Liver (tissue), 9 donors: ENCODE data around the gene RD3L. TPM values are rescaled to one million over a fixed set of nuclear protein-coding genes. Genes with fewer than 3 reads are reported as not detected.

ENCODE experiments used
- DNase-seq: peaks from one replicate; pipeline ENCODE4 v3.0.0-alpha.2; 2017; ENCODE audit warnings: low spot score
- H3K27ac ChIP-seq, 2 donors: one replicate each; pipeline ENCODE4 v1.7.0; 2013; ENCODE audit warnings: inconsistent platforms in 2 of 2, low read length in 2 of 2, control low read depth in 1 of 2, low read depth in 1 of 2, mild to moderate bottlenecking in 1 of 2
- H3K27me3 ChIP-seq, 4 donors: one replicate each; pipeline versions ENCODE4 v1.6.1 to v1.7.0; 2013; ENCODE audit warnings: low read length in 3 of 4, inconsistent platforms in 1 of 4, mild to moderate bottlenecking in 1 of 4, moderate library complexity in 1 of 4; ENCODE audit not compliant: control insufficient read depth in 4 of 4, insufficient read depth in 4 of 4
- H3K36me3 ChIP-seq, 4 donors: one replicate each; pipeline versions ENCODE4 v1.6.1 to v1.7.0; 2013; ENCODE audit warnings: low read length in 3 of 4, mild to moderate bottlenecking in 3 of 4, low read depth in 1 of 4, moderate library complexity in 1 of 4; ENCODE audit not compliant: control insufficient read depth in 4 of 4, insufficient read depth in 3 of 4
- H3K4me1 ChIP-seq, 4 donors: one replicate each; pipeline versions ENCODE4 v1.6.1 to v1.7.0; 2013; ENCODE audit warnings: low read length in 3 of 4, mild to moderate bottlenecking in 3 of 4, moderate library complexity in 1 of 4; ENCODE audit not compliant: control insufficient read depth in 4 of 4, insufficient read depth in 4 of 4
- H3K4me3 ChIP-seq, 3 donors: one replicate each; pipeline versions ENCODE4 v1.6.1 to v1.7.0; 2013; ENCODE audit warnings: low read length in 3 of 3, control low read depth in 1 of 3, low read depth in 1 of 3, mild to moderate bottlenecking in 1 of 3
- H3K9ac ChIP-seq, 2 donors: one replicate each; pipeline ENCODE4 v1.7.0; 2013; ENCODE audit warnings: low read length in 2 of 2, mild to moderate bottlenecking in 2 of 2, moderate library complexity in 2 of 2, control low read depth in 1 of 2, low read depth in 1 of 2
- H3K9me3 ChIP-seq, 4 donors: one replicate each; pipeline versions ENCODE4 v1.6.1 to v1.7.0; 2013; ENCODE audit warnings: low read length in 3 of 4; ENCODE audit not compliant: control insufficient read depth in 4 of 4
- EGR1 ChIP-seq, 2 donors: IDR thresholded peaks; 2 replicates each; pipeline ENCODE4 v1.6.1; 2016 to 2018; ENCODE audit warnings: antibody characterized with exemption in 2 of 2, low read depth in 2 of 2
- FOXA1 ChIP-seq: IDR thresholded peaks from 2 replicates; pipeline ENCODE4 v1.6.1; 2016; ENCODE audit warnings: antibody characterized with exemption
- FOXA2 ChIP-seq: IDR thresholded peaks from 2 replicates; pipeline ENCODE4 v1.6.1; 2016; ENCODE audit warnings: antibody characterized with exemption
- GABPA ChIP-seq, 2 donors: IDR thresholded peaks in 1 of 2; conservative IDR thresholded peaks in 1 of 2; 2 replicates each; pipeline ENCODE4 v1.6.1; 2016; ENCODE audit warnings: antibody characterized with exemption in 2 of 2, mild to moderate bottlenecking in 1 of 2, moderate library complexity in 1 of 2
- HNF4A ChIP-seq, 2 donors: conservative IDR thresholded peaks; 2 replicates each; pipeline ENCODE4 v1.6.1; 2016; ENCODE audit warnings: antibody characterized with exemption in 2 of 2, mild to moderate bottlenecking in 2 of 2
- HNF4G ChIP-seq: IDR thresholded peaks from 2 replicates; pipeline ENCODE4 v1.6.1; 2016; ENCODE audit warnings: antibody characterized with exemption
- NR2F2 ChIP-seq: IDR thresholded peaks from 2 replicates; pipeline ENCODE4 v1.6.1; 2016; ENCODE audit warnings: antibody characterized with exemption
- RAD21 ChIP-seq, 2 donors: IDR thresholded peaks; 2 replicates each; pipeline ENCODE4 v1.6.1; 2016; ENCODE audit warnings: antibody characterized with exemption in 2 of 2, mild to moderate bottlenecking in 2 of 2
- RXRA ChIP-seq, 2 donors: IDR thresholded peaks; 2 replicates each; pipeline ENCODE4 v1.6.1; 2017 to 2018; ENCODE audit warnings: antibody characterized with exemption in 2 of 2, mild to moderate bottlenecking in 1 of 2
- TAF1 ChIP-seq: conservative IDR thresholded peaks from 2 replicates; pipeline ENCODE4 v1.6.1; 2016; ENCODE audit warnings: antibody characterized with exemption, mild to moderate bottlenecking
- YY1 ChIP-seq: IDR thresholded peaks from 2 replicates; pipeline ENCODE4 v1.6.1; 2016; ENCODE audit warnings: antibody characterized with exemption, mild to moderate bottlenecking
- WGBS: extraction: QIAGEN DNeasy Blood & Tissue Kit; methylation state at CpG from one replicate; pipeline ENCODE4 v1.1.7; 2013; 5-methylcytosine and 5-hydroxymethylcytosine counted together
- polyA plus RNA-seq, 2 donors: library from polyadenylated mRNA; stranded (reverse) in 1 of 2; unstranded in 1 of 2; fragments of 200-250 nt in 1 of 2; fragments of >200 nt in 1 of 2; fragmentation: Nextera tagmentation in 1 of 2; extraction: Ambion mirVana in 1 of 2; gene quantifications; one replicate each; pipeline versions ENCODE4 v1.2.1 to v1.2.3, GENCODE V29; 2013 to 2015
- total RNA-seq, 2 donors: library from RNA; depleted of rRNA; stranded (reverse); fragments of >200 nt; gene quantifications; one replicate each; pipeline ENCODE4 v1.2.3, GENCODE V29; 2014
- TF ChIP-seq, protein P1 (sequence below): IDR thresholded peaks from 2 replicates; pipeline ENCODE4 v1.6.1; 2016; ENCODE audit warnings: antibody characterized with exemption
- TF ChIP-seq, protein P2 (sequence below): fragments of 150-350 bp; IDR thresholded peaks from 2 replicates; pipeline ENCODE4 v1.5.1; 2017; ENCODE audit warnings: improper control_type of control experiment, low read depth, low read length; ENCODE audit not compliant: missing input control
- TF ChIP-seq, protein P3 (sequence below): IDR thresholded peaks from 2 replicates; pipeline ENCODE4 v1.6.1; 2016; ENCODE audit warnings: antibody characterized with exemption
- TF ChIP-seq, protein P4 (sequence below): IDR thresholded peaks from 2 replicates; pipeline ENCODE4 v1.6.1; 2016; ENCODE audit warnings: antibody characterized with exemption, mild to moderate bottlenecking
- TF ChIP-seq, protein P5 (sequence below): IDR thresholded peaks from 2 replicates; pipeline ENCODE4 v1.6.1; 2016; ENCODE audit warnings: antibody characterized with exemption
- donor health status: healthy.
- donor health status: healthy.
- donor health status: healthy.
- donor health status: healthy.
- donor health status: healthy.

RD3L gene
- total and polyA plus RNA-seq, 4 donors, result 0.09 to 0.64 (median 0.19) TPM

DNA sequence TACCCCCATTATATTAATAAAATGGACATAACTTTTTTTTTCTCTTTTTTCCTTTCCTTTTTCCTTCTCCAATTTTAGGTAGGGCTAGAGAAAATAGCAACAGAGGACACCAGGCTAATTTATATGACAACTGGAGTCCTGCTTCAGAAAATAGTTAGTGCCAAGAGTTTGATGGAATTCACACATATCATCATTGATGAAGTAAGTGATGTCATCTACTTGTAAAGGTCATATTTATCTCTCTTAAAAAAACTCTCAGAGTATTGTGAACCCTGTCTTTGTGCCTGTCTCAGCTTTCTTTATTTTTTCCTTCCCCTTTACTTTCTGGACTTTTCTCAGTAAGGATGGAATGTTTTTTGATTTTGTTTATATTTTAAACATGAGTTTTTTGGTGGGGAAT lies 24.3 kb upstream of the RD3L start:
- TF ChIP-seq, protein P1, sequence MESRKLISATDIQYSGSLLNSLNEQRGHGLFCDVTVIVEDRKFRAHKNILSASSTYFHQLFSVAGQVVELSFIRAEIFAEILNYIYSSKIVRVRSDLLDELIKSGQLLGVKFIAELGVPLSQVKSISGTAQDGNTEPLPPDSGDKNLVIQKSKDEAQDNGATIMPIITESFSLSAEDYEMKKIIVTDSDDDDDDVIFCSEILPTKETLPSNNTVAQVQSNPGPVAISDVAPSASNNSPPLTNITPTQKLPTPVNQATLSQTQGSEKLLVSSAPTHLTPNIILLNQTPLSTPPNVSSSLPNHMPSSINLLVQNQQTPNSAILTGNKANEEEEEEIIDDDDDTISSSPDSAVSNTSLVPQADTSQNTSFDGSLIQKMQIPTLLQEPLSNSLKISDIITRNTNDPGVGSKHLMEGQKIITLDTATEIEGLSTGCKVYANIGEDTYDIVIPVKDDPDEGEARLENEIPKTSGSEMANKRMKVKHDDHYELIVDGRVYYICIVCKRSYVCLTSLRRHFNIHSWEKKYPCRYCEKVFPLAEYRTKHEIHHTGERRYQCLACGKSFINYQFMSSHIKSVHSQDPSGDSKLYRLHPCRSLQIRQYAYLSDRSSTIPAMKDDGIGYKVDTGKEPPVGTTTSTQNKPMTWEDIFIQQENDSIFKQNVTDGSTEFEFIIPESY, result no peak
- TF ChIP-seq RAD21 (IDR thresholded peaks at IDR 0.05), result no peak
- no peak for TF ChIP-seq HNF4G
- TF ChIP-seq FOXA1, result no peak
- no peak for TF ChIP-seq GABPA (IDR thresholded peaks at IDR 0.05 in 1 of 2, conservative IDR thresholded peaks at IDR 0.05 in 1 of 2)
- TF ChIP-seq, protein P2, sequence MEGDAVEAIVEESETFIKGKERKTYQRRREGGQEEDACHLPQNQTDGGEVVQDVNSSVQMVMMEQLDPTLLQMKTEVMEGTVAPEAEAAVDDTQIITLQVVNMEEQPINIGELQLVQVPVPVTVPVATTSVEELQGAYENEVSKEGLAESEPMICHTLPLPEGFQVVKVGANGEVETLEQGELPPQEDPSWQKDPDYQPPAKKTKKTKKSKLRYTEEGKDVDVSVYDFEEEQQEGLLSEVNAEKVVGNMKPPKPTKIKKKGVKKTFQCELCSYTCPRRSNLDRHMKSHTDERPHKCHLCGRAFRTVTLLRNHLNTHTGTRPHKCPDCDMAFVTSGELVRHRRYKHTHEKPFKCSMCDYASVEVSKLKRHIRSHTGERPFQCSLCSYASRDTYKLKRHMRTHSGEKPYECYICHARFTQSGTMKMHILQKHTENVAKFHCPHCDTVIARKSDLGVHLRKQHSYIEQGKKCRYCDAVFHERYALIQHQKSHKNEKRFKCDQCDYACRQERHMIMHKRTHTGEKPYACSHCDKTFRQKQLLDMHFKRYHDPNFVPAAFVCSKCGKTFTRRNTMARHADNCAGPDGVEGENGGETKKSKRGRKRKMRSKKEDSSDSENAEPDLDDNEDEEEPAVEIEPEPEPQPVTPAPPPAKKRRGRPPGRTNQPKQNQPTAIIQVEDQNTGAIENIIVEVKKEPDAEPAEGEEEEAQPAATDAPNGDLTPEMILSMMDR, result no peak
- no peak for TF ChIP-seq FOXA2
- no peak for TF ChIP-seq TAF1
- no peak for TF ChIP-seq EGR1 (IDR thresholded peaks at IDR 0.05; ENCODE audit: low read depth in 2 of 2)
- no peak for TF ChIP-seq RXRA (IDR thresholded peaks at IDR 0.05)
- TF ChIP-seq, protein P3, sequence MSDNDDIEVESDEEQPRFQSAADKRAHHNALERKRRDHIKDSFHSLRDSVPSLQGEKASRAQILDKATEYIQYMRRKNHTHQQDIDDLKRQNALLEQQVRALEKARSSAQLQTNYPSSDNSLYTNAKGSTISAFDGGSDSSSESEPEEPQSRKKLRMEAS, result no peak
- DNase-seq, result no peak
- H3K27ac ChIP-seq, result no peak overlapping the region

DNA sequence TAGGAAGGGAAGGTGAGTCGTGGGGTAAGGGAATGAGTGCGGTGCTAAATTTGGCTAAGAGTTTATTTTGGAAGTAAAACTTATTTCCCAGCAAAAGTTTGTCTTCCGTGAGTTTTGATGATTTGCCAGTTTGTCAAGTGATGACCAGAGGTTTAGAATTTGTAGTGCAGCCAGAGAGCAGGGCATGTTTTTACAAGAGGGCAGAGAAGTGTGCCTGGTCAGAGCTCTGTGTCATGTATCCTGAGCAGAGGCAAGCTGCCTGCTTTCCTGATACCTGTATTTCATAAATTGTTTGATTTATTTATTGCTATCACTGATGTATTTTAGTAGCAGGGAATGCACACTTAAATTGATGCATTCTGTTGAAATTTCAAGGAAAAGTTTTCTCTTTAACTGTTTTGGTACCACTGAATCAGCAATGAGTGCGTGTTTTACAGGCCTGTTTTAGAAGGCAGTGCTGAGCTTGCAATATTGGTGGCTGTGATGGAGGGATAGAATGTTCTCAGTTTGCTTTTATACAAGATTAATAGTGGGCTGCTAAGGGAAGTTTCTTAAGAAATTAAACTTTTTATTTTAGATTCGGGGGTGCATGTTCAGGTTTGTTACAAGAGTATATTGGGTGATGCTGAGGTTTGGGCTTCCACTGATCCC lies 19.7 kb upstream of the RD3L start:
- TF ChIP-seq, protein P3, result no peak
- TF ChIP-seq TAF1 (no peak), HNF4A (conservative IDR thresholded peaks at IDR 0.05) (no peak), NR2F2 (no peak), EGR1 (IDR thresholded peaks at IDR 0.05; ENCODE audit: low read depth in 2 of 2) (no peak), YY1 (no peak), HNF4G (no peak), RAD21 (IDR thresholded peaks at IDR 0.05) (no peak), GABPA (IDR thresholded peaks at IDR 0.05 in 1 of 2, conservative IDR thresholded peaks at IDR 0.05 in 1 of 2) (no peak)
- TF ChIP-seq, protein P4, sequence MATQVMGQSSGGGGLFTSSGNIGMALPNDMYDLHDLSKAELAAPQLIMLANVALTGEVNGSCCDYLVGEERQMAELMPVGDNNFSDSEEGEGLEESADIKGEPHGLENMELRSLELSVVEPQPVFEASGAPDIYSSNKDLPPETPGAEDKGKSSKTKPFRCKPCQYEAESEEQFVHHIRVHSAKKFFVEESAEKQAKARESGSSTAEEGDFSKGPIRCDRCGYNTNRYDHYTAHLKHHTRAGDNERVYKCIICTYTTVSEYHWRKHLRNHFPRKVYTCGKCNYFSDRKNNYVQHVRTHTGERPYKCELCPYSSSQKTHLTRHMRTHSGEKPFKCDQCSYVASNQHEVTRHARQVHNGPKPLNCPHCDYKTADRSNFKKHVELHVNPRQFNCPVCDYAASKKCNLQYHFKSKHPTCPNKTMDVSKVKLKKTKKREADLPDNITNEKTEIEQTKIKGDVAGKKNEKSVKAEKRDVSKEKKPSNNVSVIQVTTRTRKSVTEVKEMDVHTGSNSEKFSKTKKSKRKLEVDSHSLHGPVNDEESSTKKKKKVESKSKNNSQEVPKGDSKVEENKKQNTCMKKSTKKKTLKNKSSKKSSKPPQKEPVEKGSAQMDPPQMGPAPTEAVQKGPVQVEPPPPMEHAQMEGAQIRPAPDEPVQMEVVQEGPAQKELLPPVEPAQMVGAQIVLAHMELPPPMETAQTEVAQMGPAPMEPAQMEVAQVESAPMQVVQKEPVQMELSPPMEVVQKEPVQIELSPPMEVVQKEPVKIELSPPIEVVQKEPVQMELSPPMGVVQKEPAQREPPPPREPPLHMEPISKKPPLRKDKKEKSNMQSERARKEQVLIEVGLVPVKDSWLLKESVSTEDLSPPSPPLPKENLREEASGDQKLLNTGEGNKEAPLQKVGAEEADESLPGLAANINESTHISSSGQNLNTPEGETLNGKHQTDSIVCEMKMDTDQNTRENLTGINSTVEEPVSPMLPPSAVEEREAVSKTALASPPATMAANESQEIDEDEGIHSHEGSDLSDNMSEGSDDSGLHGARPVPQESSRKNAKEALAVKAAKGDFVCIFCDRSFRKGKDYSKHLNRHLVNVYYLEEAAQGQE, result no peak
- TF ChIP-seq, protein P2, result no peak
- TF ChIP-seq, protein P5, sequence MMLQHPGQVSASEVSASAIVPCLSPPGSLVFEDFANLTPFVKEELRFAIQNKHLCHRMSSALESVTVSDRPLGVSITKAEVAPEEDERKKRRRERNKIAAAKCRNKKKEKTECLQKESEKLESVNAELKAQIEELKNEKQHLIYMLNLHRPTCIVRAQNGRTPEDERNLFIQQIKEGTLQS, result no peak
- no peak overlapping the region for H3K9ac ChIP-seq
- H3K27ac ChIP-seq, result no peak overlapping the region
- H3K27me3 ChIP-seq, result no peaks in the 10 kb centered on the region
- no peak overlapping the region for H3K4me3 ChIP-seq
- no peaks in the 10 kb centered on the region for H3K36me3 ChIP-seq
- no peaks in the 10 kb centered on the region for H3K9me3 ChIP-seq
- H3K4me1 ChIP-seq, result no peaks in the 10 kb centered on the region
- no peak for DNase-seq
- 75% methylated on average over 5 of the region's 5 CpGs for WGBS

More for the DNA sequence above, 24.3 kb upstream of the RD3L start:
- Histone ChIP-seq H3K4me1 (peaks cover 0 to 1% (median 0%) of the 10 kb centered on the region in 4 donors), H3K9me3 (no peaks in the 10 kb centered on the region), H3K9ac (no peak overlapping the region), H3K36me3 (no peaks in the 10 kb centered on the region), H3K27me3 (no peaks in the 10 kb centered on the region), H3K4me3 (no peak overlapping the region)
